Measurements from ENCODE around the gene COQ6. TPM values are rescaled to one million over a fixed set of nuclear protein-coding genes. Genes with fewer than 3 reads are reported as not detected.
A peak's percentile ranks its signal among the peaks of the same experiment; 100 is the strongest.
"Not testable (repeated sequence)": the region's sequence is repeated elsewhere in the genome, so short reads cannot be mapped to it uniquely, and the experiment has no call there.

The COQ6 gene
- total RNA-seq, 1 donor from 2014 or later = 14.5 TPM

DNA sequence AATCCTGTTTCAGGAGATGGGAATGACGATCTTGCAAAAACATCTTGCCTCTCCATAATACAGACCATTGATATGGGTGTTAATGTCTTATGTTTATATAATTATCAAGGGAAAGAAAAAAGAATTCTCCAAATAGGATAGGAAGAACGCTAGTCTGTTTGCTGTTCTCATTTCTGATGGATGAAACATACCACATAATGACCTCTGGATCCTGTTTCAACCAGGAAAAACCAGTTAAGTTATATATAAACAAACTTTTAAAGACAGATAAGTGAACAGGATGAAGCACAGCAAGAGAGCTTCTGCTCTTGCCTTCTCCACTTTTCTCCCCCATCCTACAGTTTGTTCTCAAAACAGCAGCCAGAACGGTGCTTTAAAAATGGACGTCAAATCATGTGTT, 27.8 kb downstream of the COQ6 start:
- no peak for DNase-seq (ENCODE audit: low read depth in 2 of 2)

DNA sequence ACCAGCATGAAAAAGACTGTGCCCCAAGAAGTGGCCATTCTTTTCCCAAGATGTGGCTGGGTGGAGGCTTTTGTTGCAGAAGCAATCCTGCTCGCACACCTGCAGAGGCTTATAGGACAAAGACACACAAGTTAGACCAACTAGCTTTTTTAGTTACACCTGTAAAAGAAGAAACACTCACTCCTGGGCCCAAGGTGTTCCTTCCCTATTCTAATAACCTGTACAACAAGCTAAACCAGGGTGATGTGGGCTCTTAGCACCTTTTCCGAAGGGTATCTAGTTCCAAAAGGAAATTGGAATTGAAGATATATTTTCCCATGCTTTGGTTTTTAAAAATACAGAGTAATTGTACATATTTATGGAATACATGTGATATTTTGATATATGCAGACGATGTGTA, 38.0 kb downstream of the COQ6 start:
- DNase-seq (ENCODE audit: low read depth in 2 of 2) = no peak

DNA sequence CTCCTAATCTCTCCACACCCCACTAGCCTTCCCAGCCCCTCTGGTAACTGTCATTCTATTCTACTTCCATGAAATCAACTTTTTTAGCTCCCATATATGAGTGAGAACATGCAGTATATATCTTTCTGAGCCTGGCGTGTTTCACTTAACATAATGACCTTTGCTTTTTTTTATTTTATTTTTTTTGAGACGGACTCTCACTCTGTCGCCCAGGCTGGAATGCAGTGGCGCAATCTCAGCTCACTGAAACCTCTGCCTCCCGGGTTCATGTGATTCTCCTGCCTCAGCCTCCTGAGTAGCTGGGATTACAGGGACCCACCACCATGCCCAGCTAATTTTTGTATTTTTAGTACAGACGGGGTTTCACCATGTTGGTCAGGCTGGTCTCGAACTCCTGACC, 38.6 kb downstream of the COQ6 start:
- DNase-seq (ENCODE audit: low read depth in 2 of 2) = not testable (repeated sequence)

DNA sequence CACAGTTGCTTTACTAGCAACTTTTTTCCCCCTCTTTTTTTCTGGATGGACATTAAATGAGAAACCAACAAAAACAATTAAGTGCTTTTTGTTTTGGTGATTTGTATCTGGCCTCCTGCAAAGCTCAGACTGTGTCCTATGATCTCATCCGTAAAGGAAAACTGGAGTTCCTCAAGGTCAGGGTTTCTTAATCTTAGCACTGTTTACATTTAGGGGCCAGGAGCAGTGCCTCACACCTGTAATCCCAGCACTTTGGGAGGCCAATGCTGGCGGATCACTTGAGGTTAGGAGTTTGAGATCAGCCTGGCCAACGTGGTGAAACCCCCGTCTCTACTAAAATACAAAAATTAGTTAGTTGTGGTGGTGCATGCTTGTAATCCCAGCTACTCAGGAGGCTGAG, 41.0 kb downstream of the COQ6 start:
- DNase-seq (ENCODE audit: low read depth in 2 of 2) = no peak

DNA sequence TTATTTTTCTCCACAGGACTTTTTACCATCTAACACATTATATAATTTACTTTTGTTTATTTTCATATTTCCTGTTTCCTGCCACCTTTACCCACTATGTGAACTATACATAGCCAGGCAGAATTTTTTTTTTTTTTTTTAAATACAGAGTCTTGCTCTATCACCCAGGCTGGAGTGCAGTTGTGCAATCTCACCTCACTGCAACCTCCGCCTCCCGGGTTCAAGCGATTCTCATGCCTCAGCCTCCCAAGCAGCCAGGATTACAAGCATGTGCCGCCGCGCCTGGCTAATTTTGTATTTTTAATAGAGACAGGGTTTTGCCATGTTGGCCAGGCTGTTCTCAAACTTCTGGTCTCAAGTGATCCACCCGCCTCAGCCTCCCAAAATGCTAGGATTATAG, 44.8 kb downstream of the COQ6 start:
- DNase-seq (ENCODE audit: low read depth in 2 of 2) = not testable (repeated sequence)

DNA sequence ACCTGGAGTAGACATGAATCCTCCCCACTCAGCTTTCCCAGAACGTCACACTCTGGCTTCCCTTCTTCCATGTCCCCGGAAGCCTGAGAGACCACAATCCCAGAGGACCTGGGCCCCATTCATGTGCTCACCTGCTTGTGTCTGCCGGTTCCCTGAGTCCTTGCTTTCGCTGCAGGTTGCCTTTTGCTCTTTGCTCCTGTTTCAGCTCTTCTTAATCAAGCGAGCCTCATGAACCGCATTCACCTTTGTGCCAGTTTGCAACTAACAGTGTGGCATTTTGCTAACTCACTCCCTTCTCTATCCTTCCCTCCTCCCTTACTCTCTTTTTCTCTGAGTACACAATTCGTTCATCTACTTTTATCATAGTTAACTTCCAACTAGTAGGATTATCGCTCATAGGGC, 45.9 kb downstream of the COQ6 start:
- DNase-seq (ENCODE audit: low read depth in 2 of 2) = no peak

DNA sequence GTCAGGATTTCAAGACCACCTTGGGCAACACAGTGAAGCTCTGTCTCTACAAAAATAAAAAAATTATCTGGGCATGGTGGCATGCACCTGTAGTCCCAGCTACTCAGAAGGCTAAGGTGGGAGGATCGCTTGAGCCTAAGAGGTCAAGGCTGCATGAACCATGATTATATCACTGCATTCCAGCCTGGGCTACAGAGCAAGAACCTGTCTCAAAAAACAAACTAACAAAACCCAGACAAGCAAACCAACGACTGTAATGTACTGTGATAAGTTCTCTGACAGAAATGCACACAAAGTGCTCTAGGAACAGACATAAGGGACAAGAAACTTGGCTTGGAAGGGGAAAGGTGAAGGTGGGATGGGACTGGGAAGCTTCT, 46.6 kb downstream of the COQ6 start:
- no peak for DNase-seq (ENCODE audit: low read depth in 2 of 2)

DNA sequence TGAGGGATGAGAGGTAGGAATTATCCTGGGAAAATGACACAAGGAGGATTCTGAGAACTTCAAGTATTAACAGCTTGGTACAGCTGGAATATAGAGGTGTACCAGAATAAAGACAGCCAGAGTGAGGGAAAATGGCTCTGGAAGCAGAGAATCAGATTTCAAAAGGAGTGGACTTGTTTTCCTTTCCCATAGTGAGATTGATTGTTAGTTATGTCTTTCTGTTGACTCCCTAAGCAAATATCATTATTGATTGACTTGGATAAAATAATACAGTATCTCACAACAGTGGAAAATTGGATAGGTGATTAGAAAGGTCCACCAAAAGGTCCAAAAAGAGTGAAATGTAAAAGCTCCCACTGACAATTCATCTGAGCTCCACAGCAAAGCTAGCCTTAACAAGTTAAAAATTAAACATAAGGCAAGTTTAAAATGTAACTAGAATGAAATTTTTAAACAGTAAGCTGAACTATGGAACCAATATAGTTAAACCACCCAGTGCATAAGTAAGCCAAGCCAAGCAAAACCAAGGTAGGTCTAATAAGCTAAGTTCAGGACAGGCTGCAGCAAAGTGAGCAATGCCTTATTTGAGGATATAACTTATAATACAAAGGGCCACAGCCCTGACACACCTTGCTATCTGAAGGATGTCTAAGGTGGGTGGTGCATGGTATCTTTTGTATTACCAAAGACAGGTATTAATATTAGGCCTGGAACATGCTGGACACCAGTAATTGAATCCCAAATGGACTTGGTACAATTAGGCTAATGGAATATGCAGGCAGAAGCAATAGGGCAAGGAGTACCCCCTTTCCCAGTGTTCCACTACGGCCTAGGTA, 47.2 kb downstream of the COQ6 start:
- no peak for DNase-seq (ENCODE audit: low read depth in 2 of 2)

DNA sequence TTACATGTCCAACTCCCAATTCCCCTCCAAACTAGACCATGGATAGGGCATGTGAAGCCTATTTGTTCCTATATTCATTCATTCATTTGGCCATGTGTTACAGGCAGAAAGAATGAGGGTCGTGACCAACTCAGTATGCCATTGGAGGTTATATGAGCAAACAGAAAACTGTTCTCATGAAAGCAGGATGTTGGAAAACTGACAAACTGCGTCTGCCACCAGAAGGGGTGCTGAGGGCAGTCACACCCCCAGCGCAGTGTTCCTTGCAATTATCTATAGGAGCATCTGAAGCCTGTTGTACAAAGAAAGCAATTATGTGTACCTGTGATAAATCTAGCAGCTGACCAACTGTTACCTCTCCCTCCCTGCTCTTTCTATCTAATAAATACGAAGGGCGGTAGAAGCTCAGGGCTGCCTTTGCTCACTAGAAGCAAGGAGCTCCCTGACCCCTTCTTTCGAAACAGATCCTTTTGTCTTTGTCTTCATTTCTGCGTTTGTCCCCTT, 47.9 kb downstream of the COQ6 start:
- DNase-seq (ENCODE audit: low read depth in 2 of 2) = no peak

DNA sequence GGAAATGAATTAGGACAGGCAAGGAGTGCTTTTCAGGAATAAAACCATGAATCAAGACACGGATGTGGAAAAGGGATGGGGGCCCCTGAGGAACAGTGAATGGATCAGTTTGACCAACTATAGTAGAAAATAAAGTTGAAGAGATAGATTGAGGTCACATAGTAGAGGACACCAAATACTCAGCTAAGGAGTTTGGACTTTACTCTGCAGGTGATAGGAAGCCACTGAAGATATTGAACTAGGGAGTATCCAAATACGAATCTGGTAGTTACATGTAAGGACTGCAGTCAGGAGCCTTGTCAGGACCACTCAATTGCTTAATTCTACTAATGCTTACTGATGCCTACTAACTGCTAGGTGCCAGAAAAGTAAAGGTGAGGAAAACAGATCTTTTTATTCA, 48.6 kb downstream of the COQ6 start:
- no peak for DNase-seq (ENCODE audit: low read depth in 2 of 2)

DNA sequence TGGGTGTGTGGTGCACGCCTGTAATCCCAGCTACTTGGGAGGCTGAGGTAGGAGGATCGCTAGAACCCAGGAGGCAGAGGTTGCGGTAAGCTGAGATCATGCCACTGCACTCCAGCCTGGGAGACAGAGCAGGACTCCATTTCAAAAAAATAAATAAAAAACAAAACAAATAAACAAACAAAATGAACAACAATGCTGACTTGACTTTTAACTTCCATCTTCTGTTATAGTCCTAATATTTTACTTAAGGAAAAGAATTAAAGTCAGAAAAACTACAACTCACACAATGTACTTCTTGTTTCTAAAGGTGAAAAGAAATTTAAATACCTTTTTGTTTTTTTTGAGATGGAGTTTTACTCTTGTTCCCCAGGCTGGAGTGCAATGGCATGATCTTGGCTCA, 55.6 kb downstream of the COQ6 start:
- not testable (repeated sequence) for DNase-seq (ENCODE audit: low read depth in 2 of 2)

DNA sequence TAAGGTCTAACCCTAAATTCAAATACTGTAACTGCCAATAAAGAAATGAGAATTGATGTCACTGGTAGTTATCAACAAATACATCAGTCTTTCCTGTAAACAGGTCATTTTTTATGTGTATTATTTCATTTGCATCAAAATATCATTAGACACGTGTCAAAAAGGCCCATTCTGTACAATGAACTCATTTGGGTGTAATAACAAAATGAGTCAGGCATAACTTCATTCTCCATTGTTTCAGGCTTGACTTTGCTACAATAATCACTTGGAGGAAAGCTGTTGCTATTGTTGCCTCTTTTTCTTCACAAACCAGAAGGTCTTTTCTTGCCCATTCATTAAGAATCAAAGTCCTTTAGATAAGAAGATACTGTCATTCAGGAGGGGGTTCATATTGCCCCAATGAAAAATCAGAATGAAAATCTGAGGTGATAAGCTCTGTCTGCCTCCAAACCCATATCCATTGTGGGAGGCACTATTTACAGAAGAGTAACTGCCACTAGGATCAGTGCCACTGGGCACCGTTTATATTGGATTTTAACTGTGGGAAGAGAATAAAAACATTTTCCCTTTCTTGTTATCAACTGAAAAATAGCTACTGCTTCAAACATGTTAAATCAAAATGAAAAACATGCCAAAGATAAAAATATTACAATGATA, 58.9 kb downstream of the COQ6 start:
- DNase-seq (ENCODE audit: low read depth in 2 of 2) = peak in 1 of 2 donors; percentile 71

Other genes starting within 250 kb of the COQ6 start
- gene PNMA1, start 235.9 kb upstream of the COQ6 start, total RNA-seq = 13.5 and 15.9 TPM in 2 replicates
- gene PTGR2, start 98.5 kb upstream of the COQ6 start, total RNA-seq = 0.76 and 1.7 TPM in 2 replicates
- 43.8 and 47.5 TPM in 2 replicates for gene ZNF410, start 63.4 kb upstream of the COQ6 start, total RNA-seq
- 1.2 and 2.4 TPM in 2 replicates for gene FAM161B, start 208 bp upstream of the COQ6 start, total RNA-seq
- 5.3 and 5.9 TPM in 2 replicates for gene ENTPD5, start 69.0 kb downstream of the COQ6 start, total RNA-seq
- gene BBOF1, start 69.0 kb downstream of the COQ6 start, total RNA-seq = 0.76 and 0.77 TPM in 2 replicates
- gene ALDH6A1, start 134.2 kb downstream of the COQ6 start, total RNA-seq = 16.3 and 16.9 TPM in 2 replicates
- gene LIN52, start 134.7 kb downstream of the COQ6 start, total RNA-seq = 7.7 and 10.6 TPM in 2 replicates

Measured in dermis microvascular lymphatic vessel endothelial cell (primary cell).